H1 (cell line): Measurements from ENCODE around the gene UROC1. TPM values are rescaled to one million over a fixed set of nuclear protein-coding genes. Genes with fewer than 3 reads are reported as not detected.

Experiments
- CHD1 ChIP-seq: IDR thresholded peaks from 2 replicates; pipeline ENCODE4 v1.6.1; 2012; ENCODE audit warnings: low read depth, low read length, improper control_type of control experiment
- FOSL1 ChIP-seq: IDR thresholded peaks from 2 replicates; pipeline ENCODE4 v1.6.1; 2011; ENCODE audit warnings: mild to moderate bottlenecking, low read depth, low read length, moderate library complexity; ENCODE audit not compliant: insufficient read depth
- SAP30 ChIP-seq: fragments of 300-600 bp; sonication (generic); IDR thresholded peaks from 2 replicates; pipeline ENCODE4 v1.7.1; 2012; ENCODE audit warnings: low read length, moderate library complexity, mild to moderate bottlenecking, inconsistent platforms; ENCODE audit not compliant: insufficient read depth, insufficient replicate concordance
- SIRT6 ChIP-seq: IDR thresholded peaks from one replicate; pipeline ENCODE4 v1.7.1; 2012; ENCODE audit warnings: low read length, inconsistent platforms
- SRF ChIP-seq: IDR thresholded peaks from 2 replicates; pipeline ENCODE4 v1.6.1; 2011; ENCODE audit warnings: mild to moderate bottlenecking, low read depth, low read length, moderate library complexity
- TAF7 ChIP-seq: optimal IDR thresholded peaks from 2 replicates; pipeline ENCODE3; 2011; ENCODE audit warnings: low read depth, mild to moderate bottlenecking, inconsistent platforms, low read length, moderate library complexity, borderline replicate concordance
- TBP ChIP-seq: IDR thresholded peaks from 2 replicates; pipeline ENCODE4 v1.6.1; 2011; ENCODE audit warnings: low read depth, low read length, improper control_type of control experiment
- TCF12 ChIP-seq: IDR thresholded peaks from 2 replicates; pipeline ENCODE4 v1.6.1; 2011; ENCODE audit warnings: low read depth, mild to moderate bottlenecking, low read length
- YY1 ChIP-seq: IDR thresholded peaks from 2 replicates; pipeline ENCODE4 v1.6.1; 2011; ENCODE audit warnings: low read depth, mild to moderate bottlenecking, low read length
- polyA plus RNA-seq, 7 experiments: library from polyadenylated mRNA; depleted of rRNA in 3 of 7; stranded (reverse) in 5 of 7; unstranded in 2 of 7; fragments of >200 nt in 5 of 7; fragments of 200-250 nt in 2 of 7; gene quantifications; 1 replicate in 5 of 7; 2 replicates in 1 of 7; 4 replicates in 1 of 7; pipeline versions ENCODE4 v1.2.1 to v1.2.3, GENCODE V29; 2011 to 2013; ENCODE audit warnings: missing spikeins in 2 of 7, mixed read lengths in 2 of 7
- total RNA-seq: library from RNA; stranded (reverse); fragmentation: NEBNext Ultra II Directional; extraction: Animal tissue kit (Norgen Biotek cat#: 25700); gene quantifications from 2 replicates; pipeline ENCODE4 v1.2.1, GENCODE V29; 2021
- TF ChIP-seq, protein P1 (sequence below): fragments of 300-600 bp; sonication (generic); IDR thresholded peaks from 2 replicates; pipeline ENCODE4 v1.7.1; 2012; ENCODE audit warnings: low read length, moderate library complexity, mild to moderate bottlenecking, inconsistent platforms; ENCODE audit not compliant: insufficient replicate concordance
- TF ChIP-seq, protein P2 (sequence below): IDR thresholded peaks from 2 replicates; pipeline ENCODE4 v1.6.1; 2012; ENCODE audit warnings: inconsistent platforms

The UROC1 gene
- total and polyA plus RNA-seq, 2 of the 8 experiments (the other 6 are each of a cell fraction or from before 2014, with no cell fraction given), result 0.03 TPM; not detected in 1

DNA sequence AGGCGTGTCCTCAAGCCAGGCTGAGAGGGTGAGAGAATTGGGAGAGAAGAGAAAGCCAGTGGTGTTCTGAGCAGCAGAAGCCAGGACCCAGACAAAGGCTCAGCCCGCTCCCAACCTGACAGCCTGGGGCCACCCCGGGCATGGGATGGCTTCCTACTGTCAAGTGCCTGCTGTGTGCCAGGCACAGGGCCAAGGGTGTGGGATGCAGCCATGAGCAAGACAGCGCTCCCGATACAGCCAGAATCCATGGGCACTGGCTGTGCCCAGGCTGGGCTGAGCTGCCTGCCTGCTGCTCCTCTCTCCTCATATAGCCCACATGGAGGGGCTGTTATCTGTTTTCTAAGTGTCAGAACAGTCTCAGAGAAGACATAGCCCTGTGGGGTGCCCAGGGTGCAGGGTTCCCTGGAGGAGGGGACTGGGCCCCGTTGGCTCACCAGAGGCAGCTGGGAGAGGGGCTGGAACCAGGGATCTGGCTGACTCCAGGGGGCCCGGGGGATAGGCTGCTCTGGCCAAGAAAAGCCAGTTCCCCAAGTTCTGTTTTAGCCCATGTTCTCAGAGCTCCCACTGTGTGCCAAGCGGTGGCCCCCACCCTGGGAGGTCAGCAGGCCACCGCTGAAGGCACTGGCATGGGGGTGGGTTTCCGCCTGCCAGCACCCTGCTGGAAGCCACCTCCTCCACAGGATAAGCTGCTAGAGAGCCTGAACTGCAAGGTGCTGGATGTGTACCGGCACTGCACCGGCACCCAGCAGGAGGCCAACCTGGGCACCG, 83.9 kb downstream of the UROC1 start (continued):
- TF ChIP-seq, protein P1, sequence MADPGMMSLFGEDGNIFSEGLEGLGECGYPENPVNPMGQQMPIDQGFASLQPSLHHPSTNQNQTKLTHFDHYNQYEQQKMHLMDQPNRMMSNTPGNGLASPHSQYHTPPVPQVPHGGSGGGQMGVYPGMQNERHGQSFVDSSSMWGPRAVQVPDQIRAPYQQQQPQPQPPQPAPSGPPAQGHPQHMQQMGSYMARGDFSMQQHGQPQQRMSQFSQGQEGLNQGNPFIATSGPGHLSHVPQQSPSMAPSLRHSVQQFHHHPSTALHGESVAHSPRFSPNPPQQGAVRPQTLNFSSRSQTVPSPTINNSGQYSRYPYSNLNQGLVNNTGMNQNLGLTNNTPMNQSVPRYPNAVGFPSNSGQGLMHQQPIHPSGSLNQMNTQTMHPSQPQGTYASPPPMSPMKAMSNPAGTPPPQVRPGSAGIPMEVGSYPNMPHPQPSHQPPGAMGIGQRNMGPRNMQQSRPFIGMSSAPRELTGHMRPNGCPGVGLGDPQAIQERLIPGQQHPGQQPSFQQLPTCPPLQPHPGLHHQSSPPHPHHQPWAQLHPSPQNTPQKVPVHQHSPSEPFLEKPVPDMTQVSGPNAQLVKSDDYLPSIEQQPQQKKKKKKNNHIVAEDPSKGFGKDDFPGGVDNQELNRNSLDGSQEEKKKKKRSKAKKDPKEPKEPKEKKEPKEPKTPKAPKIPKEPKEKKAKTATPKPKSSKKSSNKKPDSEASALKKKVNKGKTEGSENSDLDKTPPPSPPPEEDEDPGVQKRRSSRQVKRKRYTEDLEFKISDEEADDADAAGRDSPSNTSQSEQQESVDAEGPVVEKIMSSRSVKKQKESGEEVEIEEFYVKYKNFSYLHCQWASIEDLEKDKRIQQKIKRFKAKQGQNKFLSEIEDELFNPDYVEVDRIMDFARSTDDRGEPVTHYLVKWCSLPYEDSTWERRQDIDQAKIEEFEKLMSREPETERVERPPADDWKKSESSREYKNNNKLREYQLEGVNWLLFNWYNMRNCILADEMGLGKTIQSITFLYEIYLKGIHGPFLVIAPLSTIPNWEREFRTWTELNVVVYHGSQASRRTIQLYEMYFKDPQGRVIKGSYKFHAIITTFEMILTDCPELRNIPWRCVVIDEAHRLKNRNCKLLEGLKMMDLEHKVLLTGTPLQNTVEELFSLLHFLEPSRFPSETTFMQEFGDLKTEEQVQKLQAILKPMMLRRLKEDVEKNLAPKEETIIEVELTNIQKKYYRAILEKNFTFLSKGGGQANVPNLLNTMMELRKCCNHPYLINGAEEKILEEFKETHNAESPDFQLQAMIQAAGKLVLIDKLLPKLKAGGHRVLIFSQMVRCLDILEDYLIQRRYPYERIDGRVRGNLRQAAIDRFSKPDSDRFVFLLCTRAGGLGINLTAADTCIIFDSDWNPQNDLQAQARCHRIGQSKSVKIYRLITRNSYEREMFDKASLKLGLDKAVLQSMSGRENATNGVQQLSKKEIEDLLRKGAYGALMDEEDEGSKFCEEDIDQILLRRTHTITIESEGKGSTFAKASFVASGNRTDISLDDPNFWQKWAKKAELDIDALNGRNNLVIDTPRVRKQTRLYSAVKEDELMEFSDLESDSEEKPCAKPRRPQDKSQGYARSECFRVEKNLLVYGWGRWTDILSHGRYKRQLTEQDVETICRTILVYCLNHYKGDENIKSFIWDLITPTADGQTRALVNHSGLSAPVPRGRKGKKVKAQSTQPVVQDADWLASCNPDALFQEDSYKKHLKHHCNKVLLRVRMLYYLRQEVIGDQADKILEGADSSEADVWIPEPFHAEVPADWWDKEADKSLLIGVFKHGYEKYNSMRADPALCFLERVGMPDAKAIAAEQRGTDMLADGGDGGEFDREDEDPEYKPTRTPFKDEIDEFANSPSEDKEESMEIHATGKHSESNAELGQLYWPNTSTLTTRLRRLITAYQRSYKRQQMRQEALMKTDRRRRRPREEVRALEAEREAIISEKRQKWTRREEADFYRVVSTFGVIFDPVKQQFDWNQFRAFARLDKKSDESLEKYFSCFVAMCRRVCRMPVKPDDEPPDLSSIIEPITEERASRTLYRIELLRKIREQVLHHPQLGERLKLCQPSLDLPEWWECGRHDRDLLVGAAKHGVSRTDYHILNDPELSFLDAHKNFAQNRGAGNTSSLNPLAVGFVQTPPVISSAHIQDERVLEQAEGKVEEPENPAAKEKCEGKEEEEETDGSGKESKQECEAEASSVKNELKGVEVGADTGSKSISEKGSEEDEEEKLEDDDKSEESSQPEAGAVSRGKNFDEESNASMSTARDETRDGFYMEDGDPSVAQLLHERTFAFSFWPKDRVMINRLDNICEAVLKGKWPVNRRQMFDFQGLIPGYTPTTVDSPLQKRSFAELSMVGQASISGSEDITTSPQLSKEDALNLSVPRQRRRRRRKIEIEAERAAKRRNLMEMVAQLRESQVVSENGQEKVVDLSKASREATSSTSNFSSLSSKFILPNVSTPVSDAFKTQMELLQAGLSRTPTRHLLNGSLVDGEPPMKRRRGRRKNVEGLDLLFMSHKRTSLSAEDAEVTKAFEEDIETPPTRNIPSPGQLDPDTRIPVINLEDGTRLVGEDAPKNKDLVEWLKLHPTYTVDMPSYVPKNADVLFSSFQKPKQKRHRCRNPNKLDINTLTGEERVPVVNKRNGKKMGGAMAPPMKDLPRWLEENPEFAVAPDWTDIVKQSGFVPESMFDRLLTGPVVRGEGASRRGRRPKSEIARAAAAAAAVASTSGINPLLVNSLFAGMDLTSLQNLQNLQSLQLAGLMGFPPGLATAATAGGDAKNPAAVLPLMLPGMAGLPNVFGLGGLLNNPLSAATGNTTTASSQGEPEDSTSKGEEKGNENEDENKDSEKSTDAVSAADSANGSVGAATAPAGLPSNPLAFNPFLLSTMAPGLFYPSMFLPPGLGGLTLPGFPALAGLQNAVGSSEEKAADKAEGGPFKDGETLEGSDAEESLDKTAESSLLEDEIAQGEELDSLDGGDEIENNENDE, result no peak
- no peak for TF ChIP-seq CHD1
- TF ChIP-seq SAP30, result no peak
- TF ChIP-seq SIRT6, result no peak
- TF ChIP-seq, protein P2, sequence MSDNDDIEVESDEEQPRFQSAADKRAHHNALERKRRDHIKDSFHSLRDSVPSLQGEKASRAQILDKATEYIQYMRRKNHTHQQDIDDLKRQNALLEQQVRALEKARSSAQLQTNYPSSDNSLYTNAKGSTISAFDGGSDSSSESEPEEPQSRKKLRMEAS, result no peak
- no peak for TF ChIP-seq TBP
- no peak for TF ChIP-seq YY1
- no peak for TF ChIP-seq TAF7
- TF ChIP-seq SRF, result no peak
- TF ChIP-seq FOSL1, result no peak
- no peak for TF ChIP-seq TCF12
- TF ChIP-seq, all 59 proteins: peak for 0
